HepG2 (cell line): ENCODE measurements around the gene LDLRAD3.

ENCODE experiments used
- CTCF ChIP-seq: sonication (generic); formaldehyde crosslinking; IDR thresholded peaks from 2 replicates; pipeline ENCODE4 v1.5.0; 2020; ENCODE audit warnings: mild to moderate bottlenecking, missing genetic modification reagents, moderate library complexity
- NR1H2 ChIP-seq: sonication (generic); formaldehyde crosslinking; IDR thresholded peaks from 2 replicates; pipeline ENCODE4 v1.8.1; 2022; ENCODE audit warnings: low read depth, missing genetic modification reagents, borderline replicate concordance
- SKIL ChIP-seq: sonication (generic); formaldehyde crosslinking; IDR thresholded peaks from 2 replicates; pipeline ENCODE4 v1.8.0; 2022; ENCODE audit warnings: missing genetic modification reagents, mild to moderate bottlenecking, moderate library complexity, borderline replicate concordance

- TF ChIP-seq NR1H2 (CRISPR knock-in tag) (no peak), SKIL (CRISPR knock-in tag) (no peak), CTCF (no peak)
These were observed 94.7 kb downstream of the LDLRAD3 start for GRCh38 chr11:36038541-36038940.
